Liver (tissue), 9 donors: ENCODE results near the gene DHX57. TPM values are rescaled to one million over a fixed set of nuclear protein-coding genes. Genes with fewer than 3 reads are reported as not detected.

Source experiments
- DNase-seq: peaks from one replicate; pipeline ENCODE4 v3.0.0-alpha.2; 2017; ENCODE audit warnings: low spot score
- H3K27ac ChIP-seq, 2 donors: one replicate each; pipeline ENCODE4 v1.7.0; 2013; ENCODE audit warnings: inconsistent platforms in 2 of 2, low read length in 2 of 2, control low read depth in 1 of 2, low read depth in 1 of 2, mild to moderate bottlenecking in 1 of 2
- H3K27me3 ChIP-seq, 4 donors: one replicate each; pipeline versions ENCODE4 v1.6.1 to v1.7.0; 2013; ENCODE audit warnings: low read length in 3 of 4, inconsistent platforms in 1 of 4, mild to moderate bottlenecking in 1 of 4, moderate library complexity in 1 of 4; ENCODE audit not compliant: control insufficient read depth in 4 of 4, insufficient read depth in 4 of 4
- H3K36me3 ChIP-seq, 4 donors: one replicate each; pipeline versions ENCODE4 v1.6.1 to v1.7.0; 2013; ENCODE audit warnings: low read length in 3 of 4, mild to moderate bottlenecking in 3 of 4, low read depth in 1 of 4, moderate library complexity in 1 of 4; ENCODE audit not compliant: control insufficient read depth in 4 of 4, insufficient read depth in 3 of 4
- H3K4me1 ChIP-seq, 4 donors: one replicate each; pipeline versions ENCODE4 v1.6.1 to v1.7.0; 2013; ENCODE audit warnings: low read length in 3 of 4, mild to moderate bottlenecking in 3 of 4, moderate library complexity in 1 of 4; ENCODE audit not compliant: control insufficient read depth in 4 of 4, insufficient read depth in 4 of 4
- H3K4me3 ChIP-seq, 3 donors: one replicate each; pipeline versions ENCODE4 v1.6.1 to v1.7.0; 2013; ENCODE audit warnings: low read length in 3 of 3, control low read depth in 1 of 3, low read depth in 1 of 3, mild to moderate bottlenecking in 1 of 3
- H3K9ac ChIP-seq, 2 donors: one replicate each; pipeline ENCODE4 v1.7.0; 2013; ENCODE audit warnings: low read length in 2 of 2, mild to moderate bottlenecking in 2 of 2, moderate library complexity in 2 of 2, control low read depth in 1 of 2, low read depth in 1 of 2
- H3K9me3 ChIP-seq, 4 donors: one replicate each; pipeline versions ENCODE4 v1.6.1 to v1.7.0; 2013; ENCODE audit warnings: low read length in 3 of 4; ENCODE audit not compliant: control insufficient read depth in 4 of 4
- EGR1 ChIP-seq, 2 donors: IDR thresholded peaks; 2 replicates each; pipeline ENCODE4 v1.6.1; 2016 to 2018; ENCODE audit warnings: antibody characterized with exemption in 2 of 2, low read depth in 2 of 2
- FOXA1 ChIP-seq: IDR thresholded peaks from 2 replicates; pipeline ENCODE4 v1.6.1; 2016; ENCODE audit warnings: antibody characterized with exemption
- FOXA2 ChIP-seq: IDR thresholded peaks from 2 replicates; pipeline ENCODE4 v1.6.1; 2016; ENCODE audit warnings: antibody characterized with exemption
- GABPA ChIP-seq, 2 donors: IDR thresholded peaks in 1 of 2; conservative IDR thresholded peaks in 1 of 2; 2 replicates each; pipeline ENCODE4 v1.6.1; 2016; ENCODE audit warnings: antibody characterized with exemption in 2 of 2, mild to moderate bottlenecking in 1 of 2, moderate library complexity in 1 of 2
- HNF4A ChIP-seq, 2 donors: conservative IDR thresholded peaks; 2 replicates each; pipeline ENCODE4 v1.6.1; 2016; ENCODE audit warnings: antibody characterized with exemption in 2 of 2, mild to moderate bottlenecking in 2 of 2
- HNF4G ChIP-seq: IDR thresholded peaks from 2 replicates; pipeline ENCODE4 v1.6.1; 2016; ENCODE audit warnings: antibody characterized with exemption
- JUND ChIP-seq, 2 donors: IDR thresholded peaks; 2 replicates each; pipeline ENCODE4 v1.6.1; 2016; ENCODE audit warnings: antibody characterized with exemption in 2 of 2
- NR2F2 ChIP-seq: IDR thresholded peaks from 2 replicates; pipeline ENCODE4 v1.6.1; 2016; ENCODE audit warnings: antibody characterized with exemption
- RXRA ChIP-seq, 2 donors: IDR thresholded peaks; 2 replicates each; pipeline ENCODE4 v1.6.1; 2017 to 2018; ENCODE audit warnings: antibody characterized with exemption in 2 of 2, mild to moderate bottlenecking in 1 of 2
- SP1 ChIP-seq: IDR thresholded peaks from 2 replicates; pipeline ENCODE4 v1.6.1; 2018; ENCODE audit warnings: antibody characterized with exemption, mild to moderate bottlenecking
- TAF1 ChIP-seq: conservative IDR thresholded peaks from 2 replicates; pipeline ENCODE4 v1.6.1; 2016; ENCODE audit warnings: antibody characterized with exemption, mild to moderate bottlenecking
- YY1 ChIP-seq: IDR thresholded peaks from 2 replicates; pipeline ENCODE4 v1.6.1; 2016; ENCODE audit warnings: antibody characterized with exemption, mild to moderate bottlenecking
- WGBS: extraction: QIAGEN DNeasy Blood & Tissue Kit; methylation state at CpG from one replicate; pipeline ENCODE4 v1.1.7; 2013; 5-methylcytosine and 5-hydroxymethylcytosine counted together
- polyA plus RNA-seq, 2 donors: library from polyadenylated mRNA; stranded (reverse) in 1 of 2; unstranded in 1 of 2; fragments of 200-250 nt in 1 of 2; fragments of >200 nt in 1 of 2; fragmentation: Nextera tagmentation in 1 of 2; extraction: Ambion mirVana in 1 of 2; gene quantifications; one replicate each; pipeline versions ENCODE4 v1.2.1 to v1.2.3, GENCODE V29; 2013 to 2015
- total RNA-seq, 2 donors: library from RNA; depleted of rRNA; stranded (reverse); fragments of >200 nt; gene quantifications; one replicate each; pipeline ENCODE4 v1.2.3, GENCODE V29; 2014
- TF ChIP-seq, protein P1 (sequence below): IDR thresholded peaks from 2 replicates; pipeline ENCODE4 v1.6.1; 2016; ENCODE audit warnings: antibody characterized with exemption, mild to moderate bottlenecking
- TF ChIP-seq, protein P2 (sequence below): IDR thresholded peaks from 2 replicates; pipeline ENCODE4 v1.6.1; 2016; ENCODE audit warnings: antibody characterized with exemption
- TF ChIP-seq, protein P3 (sequence below): IDR thresholded peaks from 2 replicates; pipeline ENCODE4 v1.6.1; 2016; ENCODE audit warnings: antibody characterized with exemption
- TF ChIP-seq, protein P4 (sequence below): IDR thresholded peaks from 2 replicates; pipeline ENCODE4 v1.6.1; 2016; ENCODE audit warnings: antibody characterized with exemption
- TF ChIP-seq, protein P5 (sequence below): fragments of 150-350 bp; IDR thresholded peaks from 2 replicates; pipeline ENCODE4 v1.5.1; 2017; ENCODE audit warnings: improper control_type of control experiment, low read depth, low read length; ENCODE audit not compliant: missing input control
- donor health status: healthy.
- donor health status: healthy.
- donor health status: healthy.
- donor health status: healthy.
- donor health status: healthy.

The DHX57 gene
- total and polyA plus RNA-seq, 4 donors, result 2.8 to 8.7 (median 5.4) TPM

DNA sequence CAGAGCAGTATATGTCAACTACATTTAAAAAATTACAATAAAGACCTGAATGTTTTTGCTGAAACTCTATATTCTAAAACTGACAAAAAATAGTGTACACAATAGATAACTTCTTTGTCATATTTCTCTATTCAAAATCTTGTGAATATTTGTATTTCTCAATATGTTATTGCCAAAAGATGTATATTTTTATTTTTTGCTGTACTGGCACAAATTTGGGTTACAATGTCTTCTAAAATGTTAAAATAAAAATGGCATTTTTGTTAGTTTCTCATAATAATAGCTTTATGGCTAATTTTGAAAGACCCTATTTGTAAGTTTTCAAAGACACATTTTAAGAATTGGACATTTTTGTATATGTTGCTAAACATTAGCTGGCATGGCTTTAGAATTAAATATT is 13.3 kb upstream of the DHX57 start:
- Histone ChIP-seq H3K9me3 (no peaks in the 10 kb centered on the region), H3K27ac (no peak overlapping the region), H3K27me3 (no peaks in the 10 kb centered on the region), H3K4me1 (no peaks in the 10 kb centered on the region), H3K9ac (no peak overlapping the region), H3K4me3 (no peak overlapping the region), H3K36me3 (no peaks in the 10 kb centered on the region)
- no peak for DNase-seq
- TF ChIP-seq RXRA (IDR thresholded peaks at IDR 0.05) (no peak), FOXA1 (no peak), GABPA (IDR thresholded peaks at IDR 0.05 in 1 of 2, conservative IDR thresholded peaks at IDR 0.05 in 1 of 2) (no peak), YY1 (no peak), TAF1 (no peak), NR2F2 (no peak), HNF4G (no peak), EGR1 (IDR thresholded peaks at IDR 0.05; ENCODE audit: low read depth in 2 of 2) (no peak)
- TF ChIP-seq, protein P1, sequence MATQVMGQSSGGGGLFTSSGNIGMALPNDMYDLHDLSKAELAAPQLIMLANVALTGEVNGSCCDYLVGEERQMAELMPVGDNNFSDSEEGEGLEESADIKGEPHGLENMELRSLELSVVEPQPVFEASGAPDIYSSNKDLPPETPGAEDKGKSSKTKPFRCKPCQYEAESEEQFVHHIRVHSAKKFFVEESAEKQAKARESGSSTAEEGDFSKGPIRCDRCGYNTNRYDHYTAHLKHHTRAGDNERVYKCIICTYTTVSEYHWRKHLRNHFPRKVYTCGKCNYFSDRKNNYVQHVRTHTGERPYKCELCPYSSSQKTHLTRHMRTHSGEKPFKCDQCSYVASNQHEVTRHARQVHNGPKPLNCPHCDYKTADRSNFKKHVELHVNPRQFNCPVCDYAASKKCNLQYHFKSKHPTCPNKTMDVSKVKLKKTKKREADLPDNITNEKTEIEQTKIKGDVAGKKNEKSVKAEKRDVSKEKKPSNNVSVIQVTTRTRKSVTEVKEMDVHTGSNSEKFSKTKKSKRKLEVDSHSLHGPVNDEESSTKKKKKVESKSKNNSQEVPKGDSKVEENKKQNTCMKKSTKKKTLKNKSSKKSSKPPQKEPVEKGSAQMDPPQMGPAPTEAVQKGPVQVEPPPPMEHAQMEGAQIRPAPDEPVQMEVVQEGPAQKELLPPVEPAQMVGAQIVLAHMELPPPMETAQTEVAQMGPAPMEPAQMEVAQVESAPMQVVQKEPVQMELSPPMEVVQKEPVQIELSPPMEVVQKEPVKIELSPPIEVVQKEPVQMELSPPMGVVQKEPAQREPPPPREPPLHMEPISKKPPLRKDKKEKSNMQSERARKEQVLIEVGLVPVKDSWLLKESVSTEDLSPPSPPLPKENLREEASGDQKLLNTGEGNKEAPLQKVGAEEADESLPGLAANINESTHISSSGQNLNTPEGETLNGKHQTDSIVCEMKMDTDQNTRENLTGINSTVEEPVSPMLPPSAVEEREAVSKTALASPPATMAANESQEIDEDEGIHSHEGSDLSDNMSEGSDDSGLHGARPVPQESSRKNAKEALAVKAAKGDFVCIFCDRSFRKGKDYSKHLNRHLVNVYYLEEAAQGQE, result no peak
- TF ChIP-seq, protein P2, sequence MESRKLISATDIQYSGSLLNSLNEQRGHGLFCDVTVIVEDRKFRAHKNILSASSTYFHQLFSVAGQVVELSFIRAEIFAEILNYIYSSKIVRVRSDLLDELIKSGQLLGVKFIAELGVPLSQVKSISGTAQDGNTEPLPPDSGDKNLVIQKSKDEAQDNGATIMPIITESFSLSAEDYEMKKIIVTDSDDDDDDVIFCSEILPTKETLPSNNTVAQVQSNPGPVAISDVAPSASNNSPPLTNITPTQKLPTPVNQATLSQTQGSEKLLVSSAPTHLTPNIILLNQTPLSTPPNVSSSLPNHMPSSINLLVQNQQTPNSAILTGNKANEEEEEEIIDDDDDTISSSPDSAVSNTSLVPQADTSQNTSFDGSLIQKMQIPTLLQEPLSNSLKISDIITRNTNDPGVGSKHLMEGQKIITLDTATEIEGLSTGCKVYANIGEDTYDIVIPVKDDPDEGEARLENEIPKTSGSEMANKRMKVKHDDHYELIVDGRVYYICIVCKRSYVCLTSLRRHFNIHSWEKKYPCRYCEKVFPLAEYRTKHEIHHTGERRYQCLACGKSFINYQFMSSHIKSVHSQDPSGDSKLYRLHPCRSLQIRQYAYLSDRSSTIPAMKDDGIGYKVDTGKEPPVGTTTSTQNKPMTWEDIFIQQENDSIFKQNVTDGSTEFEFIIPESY, result no peak

DNA sequence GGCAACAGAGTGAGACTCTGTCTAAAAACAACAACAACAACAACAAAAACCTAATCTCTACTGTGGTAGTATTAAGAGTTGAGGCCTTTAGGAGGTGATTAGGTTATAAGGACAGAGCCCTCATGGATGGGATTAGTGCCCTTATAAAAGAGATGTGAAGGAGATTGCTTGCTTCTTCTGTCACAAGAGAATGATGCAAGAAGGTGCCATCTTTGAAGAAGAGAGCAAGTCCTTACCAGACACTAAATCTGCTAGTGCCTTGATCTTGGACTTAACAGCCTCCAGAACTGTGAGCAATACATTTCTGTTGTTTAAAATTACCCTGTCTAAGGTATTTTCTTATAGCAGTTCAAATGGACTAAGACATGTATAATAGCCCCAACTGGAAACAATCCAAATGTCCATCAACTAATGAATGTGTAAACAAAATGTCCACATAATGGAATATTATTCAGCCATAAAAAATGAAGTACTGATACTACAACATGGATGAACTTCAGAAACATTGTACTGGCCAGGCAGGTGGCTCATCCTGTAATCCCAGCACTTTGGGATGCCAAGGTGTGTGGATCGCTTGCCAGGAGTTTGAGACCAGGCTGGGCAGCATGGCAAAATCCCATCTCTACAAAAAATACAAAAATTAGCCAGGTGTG is 12.3 kb upstream of the DHX57 start:
- 98% methylated on average over 1 of the region's 1 CpG for WGBS
- Histone ChIP-seq H3K4me1 (no peaks in the 10 kb centered on the region), H3K27me3 (no peaks in the 10 kb centered on the region), H3K27ac (no peak overlapping the region), H3K9ac (no peak overlapping the region), H3K4me3 (no peak overlapping the region), H3K9me3 (no peaks in the 10 kb centered on the region), H3K36me3 (no peaks in the 10 kb centered on the region)
- DNase-seq, result no peak
- TF ChIP-seq RXRA (IDR thresholded peaks at IDR 0.05) (no peak), FOXA1 (no peak), GABPA (IDR thresholded peaks at IDR 0.05 in 1 of 2, conservative IDR thresholded peaks at IDR 0.05 in 1 of 2) (no peak), NR2F2 (no peak), FOXA2 (no peak), EGR1 (IDR thresholded peaks at IDR 0.05; ENCODE audit: low read depth in 2 of 2) (no peak), SP1 (no peak), TAF1 (no peak), HNF4G (no peak), JUND (IDR thresholded peaks at IDR 0.05) (no peak), HNF4A (conservative IDR thresholded peaks at IDR 0.05) (no peak), YY1 (no peak)
- TF ChIP-seq, protein P3, sequence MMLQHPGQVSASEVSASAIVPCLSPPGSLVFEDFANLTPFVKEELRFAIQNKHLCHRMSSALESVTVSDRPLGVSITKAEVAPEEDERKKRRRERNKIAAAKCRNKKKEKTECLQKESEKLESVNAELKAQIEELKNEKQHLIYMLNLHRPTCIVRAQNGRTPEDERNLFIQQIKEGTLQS, result no peak
- TF ChIP-seq, protein P4, sequence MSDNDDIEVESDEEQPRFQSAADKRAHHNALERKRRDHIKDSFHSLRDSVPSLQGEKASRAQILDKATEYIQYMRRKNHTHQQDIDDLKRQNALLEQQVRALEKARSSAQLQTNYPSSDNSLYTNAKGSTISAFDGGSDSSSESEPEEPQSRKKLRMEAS, result no peak
- TF ChIP-seq, protein P2, result no peak
- TF ChIP-seq, protein P5, sequence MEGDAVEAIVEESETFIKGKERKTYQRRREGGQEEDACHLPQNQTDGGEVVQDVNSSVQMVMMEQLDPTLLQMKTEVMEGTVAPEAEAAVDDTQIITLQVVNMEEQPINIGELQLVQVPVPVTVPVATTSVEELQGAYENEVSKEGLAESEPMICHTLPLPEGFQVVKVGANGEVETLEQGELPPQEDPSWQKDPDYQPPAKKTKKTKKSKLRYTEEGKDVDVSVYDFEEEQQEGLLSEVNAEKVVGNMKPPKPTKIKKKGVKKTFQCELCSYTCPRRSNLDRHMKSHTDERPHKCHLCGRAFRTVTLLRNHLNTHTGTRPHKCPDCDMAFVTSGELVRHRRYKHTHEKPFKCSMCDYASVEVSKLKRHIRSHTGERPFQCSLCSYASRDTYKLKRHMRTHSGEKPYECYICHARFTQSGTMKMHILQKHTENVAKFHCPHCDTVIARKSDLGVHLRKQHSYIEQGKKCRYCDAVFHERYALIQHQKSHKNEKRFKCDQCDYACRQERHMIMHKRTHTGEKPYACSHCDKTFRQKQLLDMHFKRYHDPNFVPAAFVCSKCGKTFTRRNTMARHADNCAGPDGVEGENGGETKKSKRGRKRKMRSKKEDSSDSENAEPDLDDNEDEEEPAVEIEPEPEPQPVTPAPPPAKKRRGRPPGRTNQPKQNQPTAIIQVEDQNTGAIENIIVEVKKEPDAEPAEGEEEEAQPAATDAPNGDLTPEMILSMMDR, result no peak
